Stimulated activated CD8-positive, alpha-beta memory T cell treated with anti-CD3 and anti-CD28 coated beads, Interleukin-4, amount 100 ng/mL, for 4 hours (primary cell): Measurements from ENCODE around the gene IKZF5.

Source experiments
- DNase-seq, 2 donors: peaks; one replicate each; pipeline ENCODE4 v3.0.0-alpha.2; 2020; ENCODE audit warnings: low read depth in 2 of 2, low spot score in 1 of 2

IKZF5 gene

GRCh38 chr10:123016228-123016627, 7.6 kb upstream of the IKZF5 start:
- no peak for DNase-seq

- no peak for DNase-seq
Observed at GRCh38 chr10:123014772-123015171, 6.2 kb upstream of the IKZF5 start.

DNA sequence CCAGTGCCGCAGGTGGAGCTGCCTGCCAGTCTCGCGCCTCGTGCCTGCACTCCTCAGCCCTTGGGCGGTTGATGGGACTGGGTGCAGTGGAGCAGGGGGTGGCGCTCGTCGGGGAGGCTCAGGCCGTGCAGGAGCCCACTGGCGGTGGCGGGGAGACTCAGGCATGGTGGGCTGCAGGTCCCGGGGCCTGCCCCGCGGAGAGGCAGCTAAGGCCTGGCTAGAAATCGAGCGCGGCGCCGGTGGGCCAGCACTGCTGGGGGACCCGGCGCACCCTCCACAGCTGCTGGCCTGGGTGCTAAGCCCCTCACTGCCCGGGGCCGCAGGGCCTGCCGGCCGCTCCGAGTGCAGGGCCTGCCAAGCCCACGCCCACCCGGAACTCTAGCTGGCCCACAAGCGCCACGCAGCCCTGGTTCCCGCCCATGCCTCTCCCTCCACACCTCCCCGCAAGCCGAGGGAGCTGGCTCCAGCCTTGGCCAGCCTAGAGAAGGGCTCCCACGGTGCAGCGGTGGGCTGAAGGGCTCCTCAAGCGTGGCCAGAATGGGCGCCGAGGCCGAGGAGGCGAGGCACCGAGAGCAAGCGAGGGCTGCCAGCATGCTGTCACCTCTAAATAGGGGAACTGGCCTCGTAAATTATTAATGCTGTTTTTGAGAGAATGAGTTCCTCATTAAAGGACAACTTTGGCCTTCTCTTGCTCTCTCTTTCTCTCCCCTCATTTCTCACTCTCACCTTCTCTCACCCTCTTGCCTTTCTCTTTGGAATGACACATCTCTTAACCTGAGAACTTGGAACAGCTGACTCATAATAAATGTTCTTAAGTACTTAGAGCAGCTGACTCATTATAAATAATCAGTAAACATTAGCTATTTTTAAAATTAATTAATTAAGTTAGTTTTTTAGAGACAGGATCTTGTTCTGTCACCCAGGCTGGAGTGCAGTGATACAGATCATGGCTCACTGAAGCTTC, 5.1 kb upstream of the IKZF5 start:
- no peak for DNase-seq

DNA sequence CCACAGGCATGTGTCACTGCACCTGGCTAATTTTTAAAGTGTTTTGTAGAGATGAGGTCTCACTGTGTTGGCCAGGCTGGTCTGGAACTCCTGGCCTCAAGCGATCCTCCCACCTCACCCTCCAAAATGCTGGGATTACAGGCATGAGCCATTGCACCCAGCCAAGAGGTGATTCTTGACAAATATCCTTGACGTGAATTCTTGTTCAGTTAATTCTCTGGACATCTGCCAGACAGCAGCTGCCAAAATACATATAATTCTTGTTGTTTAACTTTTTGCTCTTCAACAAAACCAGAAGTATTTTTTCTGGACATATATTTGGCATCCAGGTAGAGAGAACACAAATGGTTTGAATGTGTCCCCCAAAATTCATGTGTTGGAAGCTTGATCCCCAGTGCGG, 3.4 kb upstream of the IKZF5 start:
- DNase-seq, result no peak

DNA sequence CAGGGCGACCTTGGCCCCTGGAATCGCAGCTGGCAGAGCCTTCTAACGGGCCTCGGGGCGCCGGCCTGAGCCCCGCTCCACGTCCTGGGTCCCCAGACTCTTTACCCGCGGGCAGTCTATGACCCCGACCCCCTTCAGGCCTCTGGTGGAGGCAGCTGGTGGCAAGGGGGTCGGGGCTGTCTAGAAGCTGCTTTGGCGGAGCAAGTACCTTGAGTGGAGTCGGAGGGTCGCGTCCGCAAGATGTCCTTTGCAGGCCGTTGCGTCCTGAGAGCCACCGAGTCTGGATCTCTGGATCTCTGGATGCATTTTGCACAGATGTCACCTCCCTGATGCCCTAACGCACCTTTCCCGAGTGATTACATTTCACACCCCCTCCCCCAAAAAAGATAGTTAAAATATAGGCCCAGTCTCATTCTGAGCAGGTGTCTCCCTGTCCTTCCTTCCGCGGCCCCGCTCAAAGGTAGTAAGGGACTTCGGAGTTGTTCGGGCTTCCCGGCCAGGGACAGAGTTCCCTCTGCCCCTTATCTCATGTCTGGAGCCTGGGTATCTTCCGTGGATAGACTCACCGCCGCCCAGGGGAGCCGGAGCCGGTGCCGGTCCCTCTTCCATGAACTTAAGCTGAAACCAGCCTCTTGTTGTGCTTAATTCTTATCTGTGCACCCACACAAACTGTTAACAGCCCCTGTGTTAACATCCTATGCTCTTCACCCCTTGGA, 668 bp upstream of the IKZF5 start:
- DNase-seq, result peak in 1 of 2 donors; percentile 3

DNA sequence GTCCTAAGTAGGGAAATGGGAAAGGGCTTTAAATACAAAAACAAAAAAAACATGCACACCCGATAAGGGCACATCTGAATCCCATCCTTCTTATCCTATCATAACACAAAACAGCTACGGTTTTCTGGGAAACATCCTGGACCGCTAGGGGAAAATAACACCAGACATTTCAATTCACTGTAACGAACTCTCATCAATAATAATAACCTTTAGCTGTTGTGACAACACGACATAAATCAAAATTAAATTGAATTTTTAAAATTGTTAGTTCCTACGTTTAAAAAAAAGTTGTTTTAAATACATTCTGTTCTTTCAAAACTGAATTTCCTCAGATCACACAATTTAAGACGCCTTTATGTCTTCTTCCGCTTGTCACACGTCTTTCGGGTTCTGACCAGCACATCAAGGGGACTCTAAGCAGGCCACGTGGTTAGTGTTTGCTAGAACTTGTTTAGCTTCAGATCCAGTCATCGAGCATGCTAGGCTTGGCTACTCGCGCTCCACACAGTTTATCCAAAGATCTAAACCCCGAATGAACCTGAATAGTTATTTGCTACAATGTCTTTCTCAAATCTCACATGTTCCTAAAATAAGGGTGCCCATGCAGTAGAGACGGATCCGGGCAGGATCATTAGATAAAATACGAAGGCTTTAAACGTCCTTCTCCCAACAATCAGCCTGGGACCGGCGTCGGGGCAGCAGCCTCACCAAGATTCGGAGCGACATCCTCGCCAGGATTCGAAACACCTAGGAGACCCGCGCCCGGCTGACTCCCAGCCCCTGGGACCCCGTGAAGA, 839 bp downstream of the IKZF5 start:
- DNase-seq, result peak; percentile 12 to 18

GRCh38 chr10:123004298-123004697, 4.3 kb downstream of the IKZF5 start:
- DNase-seq, result no peak

DNA sequence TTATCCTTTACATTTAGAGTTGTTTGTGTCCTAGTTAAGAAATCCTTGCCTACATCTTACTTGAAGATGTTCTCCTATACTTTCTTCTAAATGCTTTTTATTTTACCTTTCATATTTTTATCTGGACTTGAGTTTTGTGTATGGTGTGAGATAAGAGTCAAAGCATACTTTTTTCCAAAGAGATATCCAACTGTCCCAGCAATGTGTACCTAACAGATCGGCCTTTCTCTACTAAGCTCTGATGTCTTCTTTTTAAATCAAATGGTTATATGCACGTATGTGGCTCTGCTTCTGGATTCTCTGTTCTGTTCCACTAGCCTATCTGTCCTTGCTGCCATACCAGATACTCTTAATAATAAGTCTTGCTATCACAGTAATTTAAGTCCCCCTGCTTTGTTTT, 7.2 kb downstream of the IKZF5 start:
- DNase-seq, result no peak

DNA sequence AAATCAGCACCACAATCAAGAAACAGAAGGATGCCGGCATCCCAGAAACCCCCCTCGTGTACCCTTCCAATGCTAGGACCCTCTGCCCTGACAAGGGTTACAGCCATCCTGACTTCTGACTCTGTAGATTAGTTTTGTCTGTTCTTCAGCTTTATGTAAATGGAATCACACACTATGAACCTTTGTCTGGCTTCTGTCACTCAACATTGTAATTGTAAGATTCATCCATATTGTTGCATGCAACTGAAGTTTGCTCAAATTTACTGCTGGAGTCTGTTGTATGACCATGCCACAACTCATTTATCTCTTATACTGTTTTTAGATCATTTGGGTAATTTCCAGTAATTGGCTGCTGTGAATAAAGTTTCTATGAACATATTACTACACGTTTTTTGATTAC, 8.4 kb downstream of the IKZF5 start:
- DNase-seq, result no peak

DNA sequence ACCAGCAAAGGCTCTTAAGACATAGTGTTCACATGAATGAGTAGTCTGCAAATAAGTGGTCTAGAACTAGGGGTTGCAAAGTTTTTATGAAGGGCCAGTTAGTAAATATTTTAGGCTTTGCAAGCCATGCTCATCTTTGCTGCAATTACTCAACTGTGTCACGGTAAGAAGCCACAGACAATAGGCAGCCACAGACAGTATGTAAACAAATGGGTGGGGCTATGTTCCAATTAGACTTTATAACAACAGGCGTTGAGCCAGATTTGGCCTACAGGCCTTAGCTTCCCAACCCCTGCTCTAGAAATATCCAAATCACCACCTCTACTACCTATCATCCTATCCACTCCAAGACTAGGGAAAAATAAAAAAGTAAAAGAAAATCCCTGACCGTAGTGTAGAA, 9.2 kb downstream of the IKZF5 start:
- DNase-seq, result no peak

DNA sequence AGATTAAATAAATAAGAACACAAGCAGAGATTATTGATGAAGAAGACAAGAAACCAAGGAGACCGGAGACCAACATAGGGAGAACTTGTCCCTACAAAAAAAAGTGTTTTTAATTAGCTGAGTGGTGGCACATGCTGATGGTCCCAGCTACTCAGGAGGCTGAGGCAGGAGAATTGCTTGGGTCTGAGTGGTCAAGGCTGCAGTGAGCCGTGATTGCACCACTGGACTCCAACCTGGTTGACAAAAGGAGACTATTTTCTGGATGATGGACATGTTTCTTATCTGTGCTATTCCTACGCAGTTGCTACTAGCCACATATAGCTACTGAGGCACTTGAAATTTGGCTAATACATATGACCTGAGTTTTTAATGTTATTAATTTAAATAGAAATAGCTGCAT, 9.7 kb downstream of the IKZF5 start:
- DNase-seq, result no peak

DNA sequence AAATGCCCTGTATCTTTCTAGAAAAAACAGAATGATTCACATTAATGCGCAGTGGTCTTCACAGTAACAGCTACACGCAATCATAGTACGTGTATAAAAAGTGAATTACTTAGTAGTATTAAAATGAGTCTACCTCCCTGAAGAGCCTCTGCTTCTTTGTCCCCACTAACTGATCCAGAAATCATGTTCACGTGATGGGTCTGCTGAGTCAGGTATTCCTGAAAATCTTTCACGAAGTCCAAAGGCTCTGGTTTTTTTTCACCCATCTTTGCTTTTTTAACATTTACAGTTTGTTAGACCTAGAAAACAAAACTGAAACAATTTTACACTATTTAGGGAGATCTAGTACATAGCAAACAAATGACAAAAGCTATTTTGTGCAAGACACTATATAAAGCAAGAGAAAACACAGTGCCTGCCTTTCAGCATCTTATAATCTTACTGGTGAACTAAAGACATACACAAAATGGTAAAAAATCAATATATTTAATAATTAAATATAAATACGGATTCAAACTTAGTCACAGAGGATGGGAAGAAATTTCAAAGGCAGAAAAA, 10.2 kb downstream of the IKZF5 start:
- no peak for DNase-seq

- no peak for DNase-seq
Observed at GRCh38 chr10:122997864-122998263, 10.7 kb downstream of the IKZF5 start.

DNA sequence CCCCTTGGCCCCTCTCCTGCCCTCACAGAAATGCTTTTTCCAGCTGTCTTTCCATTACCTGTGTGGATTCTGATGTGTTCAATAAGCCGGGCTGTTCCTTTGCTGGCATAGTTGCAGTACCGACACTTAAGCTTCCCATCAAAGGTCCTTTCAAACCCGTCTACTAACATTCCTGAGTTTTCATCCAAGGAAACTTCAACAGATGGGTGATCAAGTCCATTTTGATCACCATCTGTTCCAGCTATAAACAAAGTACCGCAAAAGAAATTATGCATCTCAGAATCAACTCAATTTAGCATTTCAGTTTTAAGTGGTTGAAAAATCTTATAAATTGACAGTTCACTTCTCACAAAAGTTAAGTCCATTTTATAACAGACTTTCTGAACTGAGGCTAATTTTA, 12.7 kb downstream of the IKZF5 start:
- no peak for DNase-seq

GRCh38 chr10:122993797-122994336, 14.7 kb downstream of the IKZF5 start:
- no peak for DNase-seq

- no peak for DNase-seq
Observed at GRCh38 chr10:122992031-122992585, 16.5 kb downstream of the IKZF5 start.

DNA sequence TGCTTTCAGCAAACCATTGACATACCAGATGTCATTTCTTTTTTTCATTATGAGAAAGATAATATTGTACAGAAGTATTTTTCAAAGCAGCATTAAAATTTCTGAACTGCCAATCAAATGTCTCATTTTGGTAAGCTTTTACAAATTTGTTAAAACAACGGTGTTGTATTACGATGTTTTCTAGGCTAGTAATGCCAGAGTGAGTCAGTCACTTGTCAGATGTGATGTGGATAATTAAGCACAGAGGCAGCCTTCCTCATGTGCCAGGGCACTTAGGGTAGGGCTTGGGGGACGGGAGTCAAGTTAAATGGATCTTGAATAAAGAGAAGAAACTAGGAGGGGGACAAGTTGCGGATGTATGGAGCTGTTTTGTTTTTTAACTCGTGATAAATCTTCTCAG, 18.3 kb downstream of the IKZF5 start:
- DNase-seq, result no peak

DNA sequence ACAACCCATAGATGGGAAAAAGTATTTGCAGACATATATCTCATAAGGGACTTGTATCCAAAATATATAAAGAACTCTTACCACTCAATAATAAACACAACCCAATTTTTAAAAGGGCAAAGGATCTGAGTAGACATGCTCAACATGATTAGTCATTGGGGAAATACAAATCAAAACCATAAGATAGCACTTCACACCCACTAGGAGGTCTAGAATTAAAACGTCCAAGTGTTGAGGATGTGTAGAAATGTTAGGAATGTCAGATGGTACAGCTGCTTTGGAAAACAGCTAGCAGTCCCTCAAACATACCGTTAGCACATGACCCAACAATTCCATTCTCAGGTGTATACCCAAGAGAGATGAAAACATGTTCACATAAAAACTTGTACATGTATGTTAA, 20.1 kb downstream of the IKZF5 start:
- DNase-seq, result no peak

GRCh38 chr10:122986335-122986734, 22.3 kb downstream of the IKZF5 start:
- DNase-seq, result no peak

DNA sequence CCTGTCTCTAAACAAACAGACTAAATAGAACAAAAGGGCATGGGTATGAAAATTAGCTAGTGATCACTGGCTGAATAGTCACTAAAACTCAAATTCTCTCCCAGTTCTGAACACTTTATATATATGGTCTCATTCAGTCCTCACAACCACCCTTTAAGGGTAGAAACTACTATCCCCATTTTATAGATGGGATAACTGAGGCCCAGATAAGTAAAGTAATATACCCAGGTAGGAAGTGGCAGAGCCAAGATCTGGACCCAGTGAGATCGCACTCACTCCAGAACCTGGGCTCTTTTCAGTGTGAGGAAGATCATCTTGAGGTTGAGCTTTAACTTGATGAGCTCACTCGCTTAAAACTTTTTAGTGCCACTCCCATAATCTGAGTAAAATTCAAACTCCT, 23.9 kb downstream of the IKZF5 start:
- no peak for DNase-seq

- DNase-seq, result no peak
Observed at GRCh38 chr10:122983898-122984297, 24.7 kb downstream of the IKZF5 start.
